H1 (cell line): ENCODE data around the gene KLK5. TPM values are rescaled to one million over a fixed set of nuclear protein-coding genes. Genes with fewer than 3 reads are reported as not detected.

Experiments used
- CBX8 ChIP-seq: fragments of 300-800, 300-1000 bp; sonication (generic); IDR thresholded peaks from 2 replicates; pipeline ENCODE4 v1.7.1; 2016; ENCODE audit warnings: low read depth, low read length, borderline replicate concordance
- EZH2 ChIP-seq: fragments of 200-600 bp; sonication (generic); IDR thresholded peaks from 2 replicates; pipeline ENCODE4 v1.7.1; 2012; ENCODE audit warnings: low read depth, mild to moderate bottlenecking, moderate library complexity, low read length, inconsistent platforms; ENCODE audit not compliant: severe bottlenecking
- GTF2F1 ChIP-seq: IDR thresholded peaks from 2 replicates; pipeline ENCODE4 v1.6.1; 2012; ENCODE audit warnings: low read depth, low read length, improper control_type of control experiment, borderline replicate concordance
- JUN ChIP-seq: IDR thresholded peaks from 2 replicates; pipeline ENCODE4 v1.6.1; 2011; ENCODE audit warnings: low read depth, mild to moderate bottlenecking, improper control_type of control experiment, low read length
- MAFK ChIP-seq: IDR thresholded peaks from 2 replicates; pipeline ENCODE4 v1.6.1; 2012; ENCODE audit warnings: low read depth, mild to moderate bottlenecking, improper control_type of control experiment, low read length
- RAD21 ChIP-seq, 2 experiments: IDR thresholded peaks in 1 of 2; conservative IDR thresholded peaks in 1 of 2; 2 replicates each; pipeline ENCODE4 v1.6.1; 2011; ENCODE audit warnings: low read depth in 2 of 2, low read length in 2 of 2, improper control_type of control experiment in 1 of 2, inconsistent platforms in 1 of 2, mild to moderate bottlenecking in 1 of 2, moderate library complexity in 1 of 2
- SP4 ChIP-seq: IDR thresholded peaks from 2 replicates; pipeline ENCODE4 v1.6.1; 2012; ENCODE audit warnings: low read length, inconsistent platforms
- polyA plus RNA-seq, 7 experiments: library from polyadenylated mRNA; depleted of rRNA in 3 of 7; stranded (reverse) in 5 of 7; unstranded in 2 of 7; fragments of >200 nt in 5 of 7; fragments of 200-250 nt in 2 of 7; gene quantifications; 1 replicate in 5 of 7; 2 replicates in 1 of 7; 4 replicates in 1 of 7; pipeline versions ENCODE4 v1.2.1 to v1.2.3, GENCODE V29; 2011 to 2013; ENCODE audit warnings: missing spikeins in 2 of 7, mixed read lengths in 2 of 7
- total RNA-seq: library from RNA; stranded (reverse); fragmentation: NEBNext Ultra II Directional; extraction: Animal tissue kit (Norgen Biotek cat#: 25700); gene quantifications from 2 replicates; pipeline ENCODE4 v1.2.1, GENCODE V29; 2021

Gene KLK5
- total and polyA plus RNA-seq, 2 of the 8 experiments (the other 6 are each of a cell fraction or from before 2014, with no cell fraction given): 0.76 to 2.0 TPM

- TF ChIP-seq CBX8 (no peak), EZH2 (no peak), GTF2F1 (no peak), RAD21 (IDR thresholded peaks at IDR 0.05 in 1 of 2, conservative IDR thresholded peaks at IDR 0.05 in 1 of 2; ENCODE audit: low read depth in 2 of 2, low read length in 2 of 2) (no peak), SP4 (no peak), JUN (no peak), MAFK (no peak)
Measured at GRCh38 chr19:50963381-50963780, 10.5 kb upstream of the KLK5 start (continued).
